Breast epithelium (tissue), 3 donors: ENCODE results near the gene ATN1.

Experiments used
- CTCF ChIP-seq, 3 donors: fragments of 450-650 bp; IDR thresholded peaks; one replicate each; pipeline ENCODE4 v1.5.1; 2016 to 2017; ENCODE audit warnings: antibody characterized with exemption in 3 of 3, mild to moderate bottlenecking in 3 of 3, moderate library complexity in 3 of 3
- POLR2AphosphoS5 ChIP-seq, 3 donors: sonication (generic); formaldehyde crosslinking; IDR thresholded peaks; one replicate each; pipeline ENCODE4 v1.6.1; 2017; ENCODE audit warnings: antibody characterized with exemption in 3 of 3

- no peak for TF ChIP-seq CTCF (IDR thresholded peaks at IDR 0.05)
- no peak for TF ChIP-seq POLR2AphosphoS5 (IDR thresholded peaks at IDR 0.05)
Observed at GRCh38 chr12:6921539-6921938, 6.2 kb upstream of the ATN1 start.
